A549 (cell line): ENCODE results near the gene FAM193A.

Experiments
- CHD2 ChIP-seq: fragments of 150-350 bp; IDR thresholded peaks from 2 replicates; pipeline ENCODE4 v1.6.1; 2014; ENCODE audit warnings: low read length; ENCODE audit not compliant: partially characterized antibody
- FOSB ChIP-seq: fragments of 250-450 bp; sonication (Bioruptor Pico); IDR thresholded peaks from 2 replicates; pipeline ENCODE4 v1.5.0; 2020; ENCODE audit warnings: mild to moderate bottlenecking, moderate library complexity
- JUNB ChIP-seq: fragments of >200 bp; sonication (Bioruptor Twin); formaldehyde crosslinking; IDR thresholded peaks from 2 replicates; pipeline ENCODE4 v1.6.1; 2016
- POLR2A ChIP-seq: IDR thresholded peaks from 2 replicates; pipeline ENCODE4 v1.6.1; 2012; ENCODE audit warnings: mild to moderate bottlenecking, low read length
- RAD21 ChIP-seq, 2 experiments: fragments of >200 bp in 1 of 2; sonication (Bioruptor Twin) in 1 of 2; formaldehyde crosslinking in 1 of 2; IDR thresholded peaks in 1 of 2; conservative IDR thresholded peaks in 1 of 2; 2 replicates in 1 of 2; 3 replicates in 1 of 2; pipeline ENCODE4 v1.6.1; 2012 to 2018; ENCODE audit warnings: inconsistent platforms in 1 of 2
- REST ChIP-seq: fragments of 200-600 bp; sonication (generic); IDR thresholded peaks from 2 replicates; pipeline ENCODE4 v1.6.1; 2016; ENCODE audit warnings: antibody characterized with exemption, mild to moderate bottlenecking, moderate library complexity
- RFX5 ChIP-seq: fragments of 450-650 bp; IDR thresholded peaks from 2 replicates; pipeline ENCODE4 v1.7.1; 2014; ENCODE audit warnings: antibody characterized with exemption, mild to moderate bottlenecking, moderate library complexity
- SREBF2 ChIP-seq: fragments of 450-650 bp; IDR thresholded peaks from 2 replicates; pipeline ENCODE4 v1.6.1; 2014; ENCODE audit warnings: mild to moderate bottlenecking, moderate library complexity
- ZFP36 ChIP-seq: fragments of 450-650 bp; IDR thresholded peaks from 2 replicates; pipeline ENCODE4 v1.6.1; 2014; ENCODE audit warnings: borderline replicate concordance; ENCODE audit not compliant: partially characterized antibody
- TF ChIP-seq, protein P1 (sequence below): fragments of >200 bp; sonication (Bioruptor Twin); formaldehyde crosslinking; IDR thresholded peaks from 3 replicates; pipeline ENCODE4 v1.5.1; 2016

DNA sequence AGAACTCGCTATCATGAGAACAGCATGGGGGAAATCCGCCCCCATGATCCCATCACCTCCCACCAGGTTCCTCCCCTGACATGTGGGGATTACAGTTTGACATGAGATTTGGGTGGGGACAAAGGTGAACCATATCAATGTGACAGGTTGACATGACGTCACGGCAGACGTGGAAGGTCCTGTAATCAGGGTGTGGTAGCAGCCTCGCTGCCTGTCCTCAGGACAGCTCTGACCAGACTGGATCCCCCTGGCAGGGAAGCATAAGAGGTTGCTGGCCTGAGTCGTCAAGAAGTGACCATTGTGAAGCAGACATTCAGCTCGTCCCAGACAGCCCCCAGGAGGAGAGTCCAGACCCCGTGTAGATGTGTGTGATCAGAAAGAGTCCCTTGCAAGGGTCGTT is 115.1 kb downstream of the FAM193A start:
- TF ChIP-seq RAD21 (conservative IDR thresholded peaks at IDR 0.05 in 1 of 2, IDR thresholded peaks at IDR 0.05 in 1 of 2) (no peak), CHD2 (no peak), ZFP36 (no peak), JUNB (no peak), RFX5 (no peak), POLR2A (no peak), SREBF2 (no peak), FOSB (CRISPR knock-in tag) (no peak), REST (no peak)
- TF ChIP-seq, protein P1, sequence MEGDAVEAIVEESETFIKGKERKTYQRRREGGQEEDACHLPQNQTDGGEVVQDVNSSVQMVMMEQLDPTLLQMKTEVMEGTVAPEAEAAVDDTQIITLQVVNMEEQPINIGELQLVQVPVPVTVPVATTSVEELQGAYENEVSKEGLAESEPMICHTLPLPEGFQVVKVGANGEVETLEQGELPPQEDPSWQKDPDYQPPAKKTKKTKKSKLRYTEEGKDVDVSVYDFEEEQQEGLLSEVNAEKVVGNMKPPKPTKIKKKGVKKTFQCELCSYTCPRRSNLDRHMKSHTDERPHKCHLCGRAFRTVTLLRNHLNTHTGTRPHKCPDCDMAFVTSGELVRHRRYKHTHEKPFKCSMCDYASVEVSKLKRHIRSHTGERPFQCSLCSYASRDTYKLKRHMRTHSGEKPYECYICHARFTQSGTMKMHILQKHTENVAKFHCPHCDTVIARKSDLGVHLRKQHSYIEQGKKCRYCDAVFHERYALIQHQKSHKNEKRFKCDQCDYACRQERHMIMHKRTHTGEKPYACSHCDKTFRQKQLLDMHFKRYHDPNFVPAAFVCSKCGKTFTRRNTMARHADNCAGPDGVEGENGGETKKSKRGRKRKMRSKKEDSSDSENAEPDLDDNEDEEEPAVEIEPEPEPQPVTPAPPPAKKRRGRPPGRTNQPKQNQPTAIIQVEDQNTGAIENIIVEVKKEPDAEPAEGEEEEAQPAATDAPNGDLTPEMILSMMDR: no peak
